HG03457 (cell line): ENCODE measurements around the gene RAB1A.
"Not testable (repeated sequence)": the region's sequence is repeated elsewhere in the genome, so short reads cannot be mapped to it uniquely, and the experiment has no call there.

Source experiments
- ATAC-seq: cut with Tn5 transposase; IDR thresholded peaks from one replicate; pipeline ENCODE4 v1.9.1; 2021; ENCODE audit warnings: moderate number of reproducible peaks; ENCODE audit not compliant: unreplicated experiment

The RAB1A gene

GRCh38 chr2:65129826-65130663 lies at the start of gene RAB1A:
Gene RAB1A, minus strand, starts transcription at chr2:65130106. Its CDS starts 191 bp downstream, at chr2:65129915.
- peak; percentile 92 for ATAC-seq

GRCh38 chr2:65177751-65178442 lies 48.0 kb upstream of the RAB1A start:
- no peak for ATAC-seq

GRCh38 chr2:65175894-65176530 lies 46.1 kb upstream of the RAB1A start:
- ATAC-seq = no peak

- ATAC-seq = not testable (repeated sequence)
Measured at GRCh38 chr2:65174031-65174430, 44.1 kb upstream of the RAB1A start.

- ATAC-seq = no peak
Measured at GRCh38 chr2:65172994-65173790, 43.3 kb upstream of the RAB1A start.

- not testable (repeated sequence) for ATAC-seq
Measured at GRCh38 chr2:65170611-65171477, 40.9 kb upstream of the RAB1A start.

- no peak for ATAC-seq
Measured at GRCh38 chr2:65169760-65170136, 39.8 kb upstream of the RAB1A start.

- no peak for ATAC-seq
Measured at GRCh38 chr2:65165558-65165957, 35.7 kb upstream of the RAB1A start.

- no peak for ATAC-seq
Measured at GRCh38 chr2:65164426-65164891, 34.6 kb upstream of the RAB1A start.

GRCh38 chr2:65161551-65162100 lies 31.7 kb upstream of the RAB1A start:
- no peak for ATAC-seq

GRCh38 chr2:65159906-65160305 lies 30.0 kb upstream of the RAB1A start:
- ATAC-seq = no peak

- no peak for ATAC-seq
Measured at GRCh38 chr2:65159261-65159660, 29.4 kb upstream of the RAB1A start.

- ATAC-seq = no peak
Measured at GRCh38 chr2:65158557-65158956, 28.7 kb upstream of the RAB1A start.

- ATAC-seq = not testable (repeated sequence)
Measured at GRCh38 chr2:65157856-65158255, 27.9 kb upstream of the RAB1A start.

GRCh38 chr2:65156041-65156440 lies 26.1 kb upstream of the RAB1A start:
- no peak for ATAC-seq

- ATAC-seq = no peak
Measured at GRCh38 chr2:65153515-65153914, 23.6 kb upstream of the RAB1A start.

GRCh38 chr2:65146078-65146477 lies 16.2 kb upstream of the RAB1A start:
- ATAC-seq = no peak

- ATAC-seq = no peak
Measured at GRCh38 chr2:65144571-65144970, 14.7 kb upstream of the RAB1A start.

GRCh38 chr2:65142515-65142914 lies 12.6 kb upstream of the RAB1A start:
- no peak for ATAC-seq
